A549 (cell line): Measurements from ENCODE around the gene EPN3. TPM values are rescaled to one million over a fixed set of nuclear protein-coding genes. Genes with fewer than 3 reads are reported as not detected.

Experiments used
- ATAC-seq, 2 experiments: fragments of 200-7000 bp in 1 of 2; fragments of >200 bp in 1 of 2; cut with Nextera tagmentation in 1 of 2; cut with Tn5 transposase in 1 of 2; 3 replicates each; pipeline versions ENCODE4 v1.8.0 to v1.9.1; 2018 to 2020; ENCODE audit warnings: mild to moderate bottlenecking in 1 of 2, moderate library complexity in 1 of 2
- CTCF ChIA-PET: fragments of 300-600 bp; sonication (Branson Sonifier 250); formaldehyde crosslinking; extraction: SDS; loops from one replicate; lab custom pipeline; 2021; ENCODE audit warnings: antibody characterized with exemption, inconsistent platforms; lab: Yijun Ruan, JAX
- POLR2A ChIA-PET: fragments of 350-600 bp; formaldehyde crosslinking; extraction: SDS; loops from one replicate; lab custom pipeline; 2021; ENCODE audit warnings: antibody characterized with exemption, inconsistent platforms; lab: Yijun Ruan, JAX
- DNase-seq, 2 experiments: peaks; one replicate each; pipeline versions ENCODE4 v3.0.0 to v3.0.0-alpha.2; 2011 to 2016; ENCODE audit warnings: low read depth in 1 of 2, low spot score in 1 of 2
- FAIRE-seq: peaks from 2 replicates; lab custom pipeline; 2011; peaks lifted over from hg19 to GRCh38; lab: Jason Lieb, UNC
- H3K27ac ChIP-seq, 2 experiments: fragments of >200 bp; sonication (Bioruptor Twin); formaldehyde crosslinking; 3 replicates each; pipeline ENCODE4 v1.5.1; 2016 to 2017
- H3K4me1 ChIP-seq: fragments of >200 bp; sonication (Bioruptor Twin); formaldehyde crosslinking; 3 replicates; pipeline ENCODE4 v1.6.1; 2016
- H3K4me2 ChIP-seq: fragments of >200 bp; sonication (Bioruptor Twin); formaldehyde crosslinking; 3 replicates; pipeline ENCODE4 v1.6.1; 2016
- H3K4me3 ChIP-seq: fragments of >200 bp; sonication (Bioruptor Twin); formaldehyde crosslinking; 3 replicates; pipeline ENCODE4 v1.5.1; 2016
- H3K9me3 ChIP-seq: fragments of >200 bp; sonication (Bioruptor Twin); formaldehyde crosslinking; 3 replicates; pipeline ENCODE4 v1.6.1; 2016
- CBX8 ChIP-seq: fragments of 200-600 bp; sonication (generic); IDR thresholded peaks from 2 replicates; pipeline ENCODE4 v1.6.1; 2016
- CEBPB ChIP-seq, 2 experiments: fragments of >200 bp in 1 of 2; sonication (Bioruptor Twin) in 1 of 2; formaldehyde crosslinking in 1 of 2; IDR thresholded peaks; 2 replicates each; pipeline ENCODE4 v1.6.1; 2012 to 2016
- CHD2 ChIP-seq: fragments of 150-350 bp; IDR thresholded peaks from 2 replicates; pipeline ENCODE4 v1.6.1; 2014; ENCODE audit warnings: low read length; ENCODE audit not compliant: partially characterized antibody
- CTCF ChIP-seq: fragments of >200 bp; sonication (Bioruptor Twin); formaldehyde crosslinking; IDR thresholded peaks from 3 replicates; pipeline ENCODE4 v1.5.1; 2016
- EHMT2 ChIP-seq: fragments of 200-600 bp; sonication (generic); IDR thresholded peaks from 2 replicates; pipeline ENCODE4 v1.6.1; 2016; ENCODE audit warnings: antibody characterized with exemption, low read depth, mild to moderate bottlenecking, moderate library complexity
- ELK1 ChIP-seq: fragments of 150-350 bp; IDR thresholded peaks from 2 replicates; pipeline ENCODE4 v1.6.1; 2014; ENCODE audit warnings: low read depth, mild to moderate bottlenecking, low read length
- FOSB ChIP-seq: fragments of 250-450 bp; sonication (Bioruptor Pico); IDR thresholded peaks from 2 replicates; pipeline ENCODE4 v1.5.0; 2020; ENCODE audit warnings: mild to moderate bottlenecking, moderate library complexity
- FOSL2 ChIP-seq, 2 experiments: fragments of 450-650 bp in 1 of 2; fragments of >200 bp in 1 of 2; sonication (Bioruptor Twin) in 1 of 2; formaldehyde crosslinking; IDR thresholded peaks; 2 replicates each; pipeline versions ENCODE4 v1.5.0 to v1.6.1; 2016 to 2020; ENCODE audit warnings: mild to moderate bottlenecking in 1 of 2, moderate library complexity in 1 of 2
- FOXS1 ChIP-seq: fragments of 250-450 bp; sonication (Bioruptor Pico); IDR thresholded peaks from 2 replicates; pipeline ENCODE4 v1.5.0; 2020; ENCODE audit warnings: mild to moderate bottlenecking, moderate library complexity
- GATA3 ChIP-seq: IDR thresholded peaks from 2 replicates; pipeline ENCODE4 v1.6.1; 2012; ENCODE audit warnings: borderline replicate concordance
- HOXA7 ChIP-seq: fragments of 250-450 bp; sonication (Bioruptor Pico); IDR thresholded peaks from 2 replicates; pipeline ENCODE4 v1.5.0; 2020; ENCODE audit warnings: mild to moderate bottlenecking, moderate library complexity
- HOXB5 ChIP-seq: fragments of 250-450 bp; sonication (Bioruptor Pico); IDR thresholded peaks from 2 replicates; pipeline ENCODE4 v1.5.0; 2020; ENCODE audit warnings: mild to moderate bottlenecking, moderate library complexity
- JUNB ChIP-seq: fragments of >200 bp; sonication (Bioruptor Twin); formaldehyde crosslinking; IDR thresholded peaks from 2 replicates; pipeline ENCODE4 v1.6.1; 2016
- MAX ChIP-seq: IDR thresholded peaks from 2 replicates; pipeline ENCODE4 v1.6.1; 2012
- MYC ChIP-seq: IDR thresholded peaks from 2 replicates; pipeline ENCODE4 v1.6.1; 2012; ENCODE audit warnings: mild to moderate bottlenecking, inconsistent platforms, low read length, improper control_type of control experiment, borderline replicate concordance
- NR3C1 ChIP-seq: fragments of >200 bp; sonication (Bioruptor Twin); formaldehyde crosslinking; IDR thresholded peaks from 3 replicates; pipeline ENCODE4 v1.6.1; 2017
- PBX3 ChIP-seq: IDR thresholded peaks from 2 replicates; pipeline ENCODE4 v1.6.1; 2012
- PHF8 ChIP-seq: fragments of 200-600 bp; sonication (generic); IDR thresholded peaks from 2 replicates; pipeline ENCODE4 v1.6.1; 2016; ENCODE audit warnings: low read depth, mild to moderate bottlenecking, antibody characterized with exemption, moderate library complexity, borderline replicate concordance
- POLR2A ChIP-seq: IDR thresholded peaks from 2 replicates; pipeline ENCODE4 v1.6.1; 2012; ENCODE audit warnings: mild to moderate bottlenecking, low read length
- RAD21 ChIP-seq, 2 experiments: fragments of >200 bp in 1 of 2; sonication (Bioruptor Twin) in 1 of 2; formaldehyde crosslinking in 1 of 2; IDR thresholded peaks in 1 of 2; conservative IDR thresholded peaks in 1 of 2; 2 replicates in 1 of 2; 3 replicates in 1 of 2; pipeline ENCODE4 v1.6.1; 2012 to 2018; ENCODE audit warnings: inconsistent platforms in 1 of 2
- RARB ChIP-seq: fragments of 250-450 bp; sonication (Bioruptor Pico); IDR thresholded peaks from 2 replicates; pipeline ENCODE4 v1.8.0; 2021; ENCODE audit warnings: mild to moderate bottlenecking, moderate library complexity
- REST ChIP-seq: fragments of 200-600 bp; sonication (generic); IDR thresholded peaks from 2 replicates; pipeline ENCODE4 v1.6.1; 2016; ENCODE audit warnings: antibody characterized with exemption, mild to moderate bottlenecking, moderate library complexity
- SMC3 ChIP-seq: fragments of >200 bp; sonication (Bioruptor Twin); formaldehyde crosslinking; IDR thresholded peaks from 3 replicates; pipeline ENCODE4 v1.6.1; 2018; ENCODE audit warnings: inconsistent platforms
- SREBF2 ChIP-seq: fragments of 450-650 bp; IDR thresholded peaks from 2 replicates; pipeline ENCODE4 v1.6.1; 2014; ENCODE audit warnings: mild to moderate bottlenecking, moderate library complexity
- ZSCAN20 ChIP-seq: fragments of 250-450 bp; sonication (Bioruptor Pico); IDR thresholded peaks from 2 replicates; pipeline ENCODE4 v1.8.0; 2022; ENCODE audit warnings: mild to moderate bottlenecking, moderate library complexity
- WGBS: methylation state at CpG from one replicate; pipeline ENCODE4 v1.1.6; 2017; ENCODE audit errors: missing lambda C conversion rate; 5-methylcytosine and 5-hydroxymethylcytosine counted together
- polyA plus RNA-seq, 4 experiments: library from polyadenylated mRNA; depleted of rRNA in 3 of 4; stranded (reverse); fragments of >200 nt; fragmentation: RNase III in 1 of 4; extraction: RNeasy Plus Mini Kit Qiagen cat#74134 plus additional on column Dnase treatment in 1 of 4; gene quantifications; 2 replicates in 3 of 4; 3 replicates in 1 of 4; pipeline ENCODE4 v1.2.3, GENCODE V29; 2011 to 2017

EPN3 gene
- polyA plus RNA-seq, 2 of the 4 experiments (the other 2 are of a cell fraction), result 0.13 to 0.18 TPM

- WGBS, result 80% methylated on average over 9 of the region's 9 CpGs
- no peak for FAIRE-seq
- Histone ChIP-seq H3K4me1 (no peaks in the 10 kb centered on the region), H3K9me3 (no peaks in the 10 kb centered on the region), H3K4me2 (no peak overlapping the region), H3K27ac (no peak overlapping the region), H3K4me3 (no peak overlapping the region)
- TF ChIP-seq RARB (CRISPR knock-in tag) (no peak), MYC (no peak), FOXS1 (no peak), ZSCAN20 (CRISPR knock-in tag) (no peak), CEBPB (IDR thresholded peaks at IDR 0.05) (no peak), CTCF (no peak), GATA3 (no peak), SMC3 (no peak), JUNB (no peak), HOXA7 (CRISPR knock-in tag) (no peak), EHMT2 (no peak), PHF8 (no peak)
- ChIA-PET CTCF (interaction anchor here (0.5 to 1.7 kb wide), 7 partner anchors 16 to 264 kb away, joined by 3 to 7 read pairs (median 4); no protein-coding TSS in a partner anchor), POLR2A (no interaction called here)
- no peak for ATAC-seq
- DNase-seq, result no peak
Measured at GRCh38 chr17:50587571-50587970, 55.0 kb downstream of the EPN3 start.

GRCh38 chr17:50588391-50589049 is 56.0 kb downstream of the EPN3 start:
- 83% methylated on average over 18 of the region's 18 CpGs for WGBS
- DNase-seq (no peak), ATAC-seq (no peak), FAIRE-seq (no peak)
- TF ChIP-seq MAX (no peak), ELK1 (no peak), RARB (CRISPR knock-in tag) (no peak), SREBF2 (no peak), PBX3 (no peak), HOXB5 (no peak), NR3C1 (no peak), CTCF (no peak), FOSB (CRISPR knock-in tag) (no peak), REST (no peak), POLR2A (no peak), FOSL2 (IDR thresholded peaks at IDR 0.05) (no peak), FOSL2 (CRISPR knock-in tag; IDR thresholded peaks at IDR 0.05) (no peak), CHD2 (no peak), RAD21 (conservative IDR thresholded peaks at IDR 0.05 in 1 of 2, IDR thresholded peaks at IDR 0.05 in 1 of 2) (no peak), CBX8 (no peak)
- Histone ChIP-seq H3K9me3 (no peaks in the 10 kb centered on the region), H3K4me3 (no peak overlapping the region), H3K4me1 (no peaks in the 10 kb centered on the region), H3K4me2 (no peak overlapping the region), H3K27ac (no peak overlapping the region)
- CTCF ChIA-PET, result interaction anchor here (0.6 to 1.7 kb wide), 14 partner anchors 9 to 419 kb away, joined by 3 to 7 read pairs (median 4); no protein-coding TSS in a partner anchor
- POLR2A ChIA-PET, result no interaction called here
